GM12873 (cell line): ENCODE measurements around the gene XKR7.

Experiments
- CTCF ChIP-seq: IDR thresholded peaks from 2 replicates; pipeline ENCODE4 v1.5.1; 2012; ENCODE audit warnings: low read depth, mild to moderate bottlenecking, moderate library complexity, low read length, control low read depth; ENCODE audit not compliant: insufficient read depth; ENCODE audit errors: missing control alignments

The XKR7 gene

DNA sequence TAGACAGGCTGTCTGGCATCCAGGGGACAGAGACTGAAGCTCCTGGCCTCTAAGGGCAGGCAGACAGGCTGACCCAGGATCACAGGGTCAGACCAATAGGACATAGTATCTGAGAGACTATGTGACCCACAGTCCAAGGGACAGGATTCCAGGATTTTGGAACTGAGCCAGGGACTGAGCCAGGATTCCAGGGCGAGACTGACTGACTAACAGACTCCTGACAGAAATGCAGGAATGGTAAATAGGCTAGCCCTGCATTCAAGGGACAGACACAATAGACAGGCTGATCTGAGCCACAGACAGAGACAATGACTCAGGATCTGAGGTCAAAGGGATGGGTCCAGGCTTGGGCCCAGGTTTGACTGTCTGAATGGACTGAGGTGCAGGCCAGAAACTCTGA is 19.8 kb downstream of the XKR7 start:
- no peak for TF ChIP-seq CTCF

DNA sequence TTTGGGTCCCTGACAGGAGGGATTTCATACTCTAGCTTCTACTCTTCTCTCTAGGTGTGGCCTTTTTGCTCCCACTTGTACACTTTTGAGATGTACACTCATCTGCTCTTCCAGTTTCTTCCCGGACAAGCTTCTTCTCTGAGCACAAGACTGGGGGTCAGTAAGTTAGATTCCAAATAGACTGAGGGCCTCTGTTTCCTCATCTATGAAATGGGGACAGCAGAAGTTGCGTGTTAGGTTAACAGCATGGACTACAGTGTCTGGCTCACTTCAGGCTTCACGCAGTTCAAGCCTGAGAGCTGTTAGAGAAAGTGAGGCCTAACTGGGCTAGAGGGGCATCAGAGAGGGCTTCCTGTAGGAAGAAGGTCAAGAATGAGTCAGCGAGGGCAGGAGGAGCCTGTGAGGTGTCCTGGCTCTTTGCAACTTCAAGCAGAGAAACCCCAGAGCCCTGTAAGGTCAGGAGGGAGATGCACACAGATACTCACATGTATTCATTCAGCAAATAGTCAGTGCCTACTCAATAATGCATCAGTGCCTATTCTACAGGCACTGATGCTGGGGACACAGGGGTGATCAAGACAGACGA is 20.6 kb downstream of the XKR7 start:
- no peak for TF ChIP-seq CTCF

- TF ChIP-seq CTCF: no peak
These were observed 21.2 kb downstream of the XKR7 start for GRCh38 chr20:31989030-31989645.

- no peak for TF ChIP-seq CTCF
These were observed 22.8 kb downstream of the XKR7 start for GRCh38 chr20:31990641-31991338.

- TF ChIP-seq CTCF: no peak
These were observed 23.4 kb downstream of the XKR7 start for GRCh38 chr20:31991339-31991705.

DNA sequence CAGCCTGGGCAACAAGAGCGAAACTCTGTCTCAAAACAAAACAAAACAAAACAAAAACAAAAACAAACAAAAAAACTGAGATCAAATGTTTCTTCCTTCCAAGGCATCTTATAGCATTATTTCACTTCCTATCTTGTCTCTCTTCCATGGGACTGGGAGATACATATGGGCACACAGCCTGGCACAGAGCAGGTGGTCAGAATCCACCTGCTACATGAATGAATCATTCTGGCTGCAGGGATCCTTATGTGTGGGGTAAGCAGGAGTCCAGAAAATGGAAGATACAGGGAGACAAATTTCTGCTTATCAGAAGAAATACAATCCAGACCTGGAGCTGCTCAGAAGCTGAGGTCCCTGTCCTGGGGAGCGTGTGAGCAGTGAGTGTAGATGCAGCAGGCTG is 24.1 kb downstream of the XKR7 start:
- TF ChIP-seq CTCF: no peak

GRCh38 chr20:31996996-31997395 is 29.0 kb downstream of the XKR7 start:
- TF ChIP-seq CTCF: no peak
